HCT116 (cell line): ENCODE results near the gene POP5. TPM values are rescaled to one million over a fixed set of nuclear protein-coding genes. Genes with fewer than 3 reads are reported as not detected.

Source experiments
- ATAC-seq: fragments of 200-7000 bp; cut with Tn5 transposase; 2 replicates; pipeline ENCODE4 v1.9.1; 2020; ENCODE audit warnings: mild to moderate bottlenecking, moderate library complexity
- BruUV-seq: library from RNA; stranded (reverse); fragments of 400-500 nt; replicated peaks from 2 replicates; lab custom pipeline; 2021; lab: Mats Ljungman, UMichigan
- CTCF ChIA-PET: fragments of 300-600 bp; sonication (Branson Sonifier 250); formaldehyde crosslinking; loops from one replicate; lab custom pipeline; 2021; ENCODE audit warnings: antibody characterized with exemption; lab: Charles Lee
- POLR2A ChIA-PET: fragments of 300-600, 350-600 bp; sonication (Branson Sonifier 250); formaldehyde crosslinking; loops from one replicate; lab custom pipeline; 2021; ENCODE audit warnings: antibody characterized with exemption; lab: Charles Lee
- RAD21 ChIA-PET, 2 experiments: fragments of 300-600 bp; sonication (Branson Sonifier 250); formaldehyde crosslinking; loops; one replicate each; lab custom pipeline; 2023; ENCODE audit warnings: low total read pairs in 2 of 2; ENCODE audit not compliant: uncharacterized antibody in 2 of 2, unreplicated experiment in 2 of 2, low non-redundant PET in 1 of 2; lab: Charles Lee
- DNase-seq: peaks from one replicate; pipeline ENCODE4 v3.0.0-alpha.2; 2010; ENCODE audit warnings: low read depth, low spot score
- H2AFZ ChIP-seq: fragments of 200-600 bp; shearing (Covaris generic), sonication (generic); 2 replicates; pipeline ENCODE4 v1.6.1; 2017; ENCODE audit warnings: low read depth, mixed run types, mixed read lengths, antibody characterized with exemption, low read length; ENCODE audit not compliant: poor library complexity, severe bottlenecking
- H3K27ac ChIP-seq: 2 replicates; pipeline ENCODE4 v1.5.1; 2012; ENCODE audit warnings: low read depth, low read length
- H3K27me3 ChIP-seq: fragments of 200-600 bp; sonication (generic); 2 replicates; pipeline ENCODE4 v1.6.1; 2016; ENCODE audit warnings: mixed run types, low read length, mixed read lengths; ENCODE audit not compliant: insufficient read depth
- H3K36me3 ChIP-seq, 2 experiments: fragments of 200-500 bp in 1 of 2; fragments of 200-600 bp in 1 of 2; sonication (Bioruptor generic) in 1 of 2; sonication (generic) in 1 of 2; 2 replicates each; pipeline versions ENCODE4 v1.5.1 to v1.6.1; 2014 to 2016; ENCODE audit warnings: low read length in 2 of 2, inconsistent platforms in 1 of 2, mixed read lengths in 1 of 2, mixed run types in 1 of 2; ENCODE audit not compliant: insufficient read depth in 2 of 2, control insufficient read depth in 1 of 2
- H3K4me1 ChIP-seq, 2 experiments: fragments of 200-600 bp in 1 of 2; sonication (generic) in 1 of 2; 2 replicates each; pipeline versions ENCODE4 v1.5.1 to v1.6.1; 2012 to 2017; ENCODE audit warnings: low read length in 2 of 2, inconsistent platforms in 1 of 2, mild to moderate bottlenecking in 1 of 2, mixed read lengths in 1 of 2, mixed run types in 1 of 2, moderate library complexity in 1 of 2; ENCODE audit not compliant: insufficient read depth in 2 of 2, control insufficient read depth in 1 of 2
- H3K4me2 ChIP-seq: fragments of 200-600 bp; sonication (generic); 2 replicates; pipeline ENCODE4 v1.6.1; 2017; ENCODE audit warnings: mixed run types, low read length, mixed read lengths
- H3K4me3 ChIP-seq, 2 experiments: fragments of 200-600 bp in 1 of 2; sonication (generic) in 1 of 2; replicated peaks in 1 of 2; 2 replicates each; pipeline ENCODE4 v1.5.1; 2011 to 2016; ENCODE audit warnings: low read length in 2 of 2, control low read depth in 1 of 2, low read depth in 1 of 2, mild to moderate bottlenecking in 1 of 2, mixed read lengths in 1 of 2, mixed run types in 1 of 2
- H3K79me2 ChIP-seq: fragments of 200-600 bp; sonication (generic); 2 replicates; pipeline ENCODE4 v1.6.1; 2017; ENCODE audit warnings: mild to moderate bottlenecking, mixed run types, low read length, moderate library complexity, mixed read lengths; ENCODE audit not compliant: insufficient read depth
- H3K9ac ChIP-seq: fragments of 200-600 bp; sonication (generic); 2 replicates; pipeline ENCODE4 v1.6.1; 2016; ENCODE audit warnings: low read length, mixed read lengths
- H3K9me2 ChIP-seq: fragments of 200-600 bp; sonication (generic), shearing (Covaris generic); 2 replicates; pipeline ENCODE4 v1.6.1; 2017; ENCODE audit warnings: mixed run types, mild to moderate bottlenecking, moderate library complexity; ENCODE audit not compliant: insufficient read depth
- H3K9me3 ChIP-seq, 2 experiments: fragments of 200-500 bp in 1 of 2; fragments of 200-600 bp in 1 of 2; sonication (Bioruptor generic) in 1 of 2; sonication (generic) in 1 of 2; 2 replicates each; pipeline ENCODE4 v1.6.1; 2014 to 2017; ENCODE audit warnings: low read length in 2 of 2, mixed read lengths in 2 of 2, inconsistent platforms in 1 of 2, low read depth in 1 of 2, mild to moderate bottlenecking in 1 of 2, mixed run types in 1 of 2, moderate library complexity in 1 of 2; ENCODE audit not compliant: control insufficient read depth in 1 of 2, insufficient read depth in 1 of 2
- H4K20me1 ChIP-seq: fragments of 200-600 bp; sonication (generic), shearing (Covaris generic); 2 replicates; pipeline ENCODE4 v1.6.1; 2017; ENCODE audit warnings: mixed run types, mild to moderate bottlenecking, moderate library complexity; ENCODE audit not compliant: insufficient read depth
- EGR1 ChIP-seq: IDR thresholded peaks from 2 replicates; pipeline ENCODE4 v1.6.1; 2012; ENCODE audit warnings: low read depth
- EZH2phosphoT487 ChIP-seq: fragments of 200-600 bp; IDR thresholded peaks from 2 replicates; pipeline ENCODE4 v1.6.1; 2018; ENCODE audit warnings: antibody characterized with exemption, borderline replicate concordance
- JUND ChIP-seq: IDR thresholded peaks from 2 replicates; pipeline ENCODE4 v1.6.1; 2012
- SRF ChIP-seq: IDR thresholded peaks from 2 replicates; pipeline ENCODE4 v1.6.1; 2012; ENCODE audit warnings: low read depth
- TCF7L2 ChIP-seq: IDR thresholded peaks from 2 replicates; pipeline ENCODE4 v1.7.0; 2011; ENCODE audit warnings: borderline replicate concordance, inconsistent platforms; ENCODE audit not compliant: insufficient read depth, insufficient read length; ENCODE audit errors: extremely low read depth
- intact Hi-C: fragments of 100-400 bp; cut with micrococcal nuclease; formaldehyde crosslinking; loops from 2 replicates; pipeline ENCODE4 v1.10.0; 2022
- total RNA-seq: library from RNA; stranded (reverse); gene quantifications from one replicate; pipeline ENCODE4 v1.2.1, GENCODE V29; 2021; ENCODE audit not compliant: unreplicated experiment
- TF ChIP-seq, protein P1 (sequence below): IDR thresholded peaks from 2 replicates; pipeline ENCODE4 v1.6.1; 2012

The POP5 gene
- total RNA-seq, 1 experiment from 2014 or later = 66.9 TPM

DNA sequence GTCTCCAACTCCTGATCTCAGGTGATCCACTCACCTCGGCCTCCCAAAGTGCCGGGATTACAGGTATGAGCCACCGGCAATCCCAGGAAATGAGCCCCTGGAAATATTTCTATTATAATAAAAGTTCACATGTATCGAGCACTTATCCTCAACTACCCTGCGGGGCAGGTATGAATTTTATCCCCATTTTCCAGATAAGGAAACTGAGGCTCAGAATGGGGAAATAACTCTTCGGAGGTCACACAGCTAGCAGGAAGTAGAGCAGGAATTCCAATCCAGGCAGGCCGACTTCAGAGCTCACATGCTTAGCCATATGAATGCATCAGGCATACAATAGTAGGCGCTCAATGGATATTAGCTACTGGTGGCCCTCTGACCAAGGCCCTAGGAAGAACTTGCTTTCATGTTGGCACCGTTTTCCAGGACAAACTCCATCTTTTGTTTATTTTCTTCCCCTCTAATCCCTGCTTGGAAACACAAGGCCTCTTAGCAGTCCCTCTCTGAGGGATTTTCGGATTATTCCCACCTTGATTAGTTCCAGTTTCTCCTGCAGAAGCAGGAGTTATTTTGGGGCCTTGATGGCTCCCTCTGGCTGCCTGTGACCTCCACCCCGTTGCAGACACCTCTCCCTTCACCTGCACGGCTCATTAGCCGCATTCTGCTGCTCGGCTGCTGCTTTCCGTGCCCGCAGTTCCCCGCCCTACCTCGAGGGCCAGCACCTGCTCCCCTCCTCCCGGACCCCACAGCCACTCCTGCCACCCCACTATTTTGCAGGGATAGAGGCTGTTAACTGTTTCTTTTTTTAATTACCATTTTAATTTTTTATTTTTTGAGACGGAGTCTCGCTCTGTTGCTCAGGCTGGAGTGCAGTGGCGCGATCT lies 18.7 kb upstream of the POP5 start:
- H3K9me3 ChIP-seq = no peaks in the 10 kb centered on the region
- H2AFZ ChIP-seq = no peak overlapping the region
- H4K20me1 ChIP-seq = no peaks in the 10 kb centered on the region
- DNase-seq = no peak
- H3K4me2 ChIP-seq = no peak overlapping the region
- H3K27ac ChIP-seq = no peak overlapping the region
- H3K9ac ChIP-seq = no peak overlapping the region
- BruUV-seq = no TSS peak
- no peaks in the 10 kb centered on the region for H3K79me2 ChIP-seq
- ATAC-seq = 0 out of 2 replicates have a peak, but pooled peaks have one; percentile 6
- ChIA-PET POLR2A (no interaction called here), CTCF (no interaction called here), RAD21 (no interaction called here)
- TF ChIP-seq JUND (no peak), TCF7L2 (no peak), EZH2phosphoT487 (no peak)
- H3K9me2 ChIP-seq = no peaks in the 10 kb centered on the region
- H3K4me3 ChIP-seq = no peak overlapping the region
- intact Hi-C loops = no loop called here
- H3K4me1 ChIP-seq = peaks cover 5 to 10% of the 10 kb centered on the region in 2 experiments
- no peaks in the 10 kb centered on the region for H3K27me3 ChIP-seq
- no peaks in the 10 kb centered on the region for H3K36me3 ChIP-seq

DNA sequence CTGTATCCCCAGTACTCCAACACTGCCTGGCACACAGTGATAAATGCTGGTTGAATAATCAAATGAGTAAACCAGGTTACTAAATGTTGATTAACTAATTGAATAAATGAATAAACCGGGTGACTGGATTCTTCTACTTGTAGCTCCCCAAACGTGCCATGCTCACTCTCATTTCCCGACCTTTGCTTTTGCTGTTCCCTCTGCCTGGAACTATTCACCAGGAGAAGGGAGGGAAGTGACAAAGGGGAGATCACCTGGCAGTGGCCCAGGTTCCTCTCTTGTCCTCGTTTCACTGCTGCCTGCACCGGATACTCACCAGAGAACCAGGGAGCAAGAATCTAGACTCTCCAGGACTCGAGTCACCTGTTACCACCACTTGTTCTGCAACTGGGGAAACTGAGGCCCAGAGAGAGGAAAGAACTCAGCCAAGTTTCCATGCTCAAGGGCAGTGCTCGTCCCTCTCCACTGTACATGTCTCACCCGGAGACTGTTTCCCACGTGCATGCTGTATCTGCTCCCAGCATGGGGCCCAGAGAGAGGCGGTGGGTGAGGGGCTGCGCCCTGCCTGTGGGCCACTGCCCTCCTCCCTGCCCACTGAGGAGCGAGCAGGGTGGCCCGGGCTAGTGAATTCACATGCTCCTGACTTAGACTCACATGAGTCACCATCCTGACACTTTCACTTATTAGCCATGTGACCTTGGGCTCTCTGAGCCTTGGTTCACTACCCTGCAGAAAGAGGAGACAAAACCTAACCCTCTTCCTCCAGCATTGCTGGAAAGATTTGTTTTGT lies 17.7 kb upstream of the POP5 start:
- intact Hi-C loops = no loop called here
- ATAC-seq = peak; percentile 79
- RAD21 ChIA-PET = no interaction called here

More for the DNA sequence above, 17.7 kb upstream of the POP5 start:
- no peak for DNase-seq
- H3K4me2 ChIP-seq = peak overlapping the region; percentile 53
- no peaks in the 10 kb centered on the region for H3K9me2 ChIP-seq
- H3K79me2 ChIP-seq = no peaks in the 10 kb centered on the region
- no peaks in the 10 kb centered on the region for H4K20me1 ChIP-seq
- TF ChIP-seq EGR1 = no peak
- TF ChIP-seq, protein P1, sequence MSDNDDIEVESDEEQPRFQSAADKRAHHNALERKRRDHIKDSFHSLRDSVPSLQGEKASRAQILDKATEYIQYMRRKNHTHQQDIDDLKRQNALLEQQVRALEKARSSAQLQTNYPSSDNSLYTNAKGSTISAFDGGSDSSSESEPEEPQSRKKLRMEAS = peak; percentile 70
- no peak for TF ChIP-seq SRF
- H3K9me3 ChIP-seq = no peaks in the 10 kb centered on the region
- peaks cover 5 to 10% of the 10 kb centered on the region in 2 experiments for H3K4me1 ChIP-seq
- POLR2A ChIA-PET = no interaction called here
- no peaks in the 10 kb centered on the region for H3K27me3 ChIP-seq
- CTCF ChIA-PET = no interaction called here
- H3K36me3 ChIP-seq = no peaks in the 10 kb centered on the region
- no peak overlapping the region for H3K27ac ChIP-seq
- 0 out of 2 replicates have a peak overlapping the region, but pooled peaks have one; percentile 14 for H3K9ac ChIP-seq
- no TSS peak for BruUV-seq
- H3K4me3 ChIP-seq = no peak overlapping the region
- no peak overlapping the region for H2AFZ ChIP-seq
